Measurements from ENCODE around the gene ZCCHC24. TPM values are rescaled to one million over a fixed set of nuclear protein-coding genes. Genes with fewer than 3 reads are reported as not detected.

The ZCCHC24 gene
- total and polyA plus RNA-seq, 2 donors (not counting 3 experiments of a cell fraction or from before 2014, with no cell fraction given) = 5.2 to 8.4 TPM

- H3K4me2 ChIP-seq (ENCODE audit: insufficient read depth, low read length) = no peak overlapping the region
- POLR2A ChIA-PET = no interaction called here
- H3K36me3 ChIP-seq (ENCODE audit: control insufficient read depth in 2 of 2, extremely low read depth in 1 of 2, insufficient read depth in 2 of 2, low read length in 2 of 2) = no peaks in the 10 kb centered on the region
- CTCF ChIA-PET = interaction anchor here (1.2 kb wide), 1 partner anchor 37 kb away, joined by 3 read pairs; no protein-coding TSS in a partner anchor
- dilution Hi-C loops (cut with MboI; ENCODE audit: extremely low pct_ligation_motif_present, low sequenced_read_pairs) = no loop called here
- no peaks in the 10 kb centered on the region for H4K20me1 ChIP-seq (replicated peaks; ENCODE audit: control insufficient read depth, extremely low read depth, insufficient read depth, low read length)
- peaks cover 3% of the 10 kb centered on the region for H3K4me1 ChIP-seq (ENCODE audit: control insufficient read depth, extremely low read depth, insufficient read depth, low read length)
- no peaks in the 10 kb centered on the region for H3K9me1 ChIP-seq (replicated peaks; ENCODE audit: control insufficient read depth, extremely low read depth, insufficient read depth, low read length)
- DNase-seq (ENCODE audit: low read depth, low spot score) (no peak), FAIRE-seq (no peak)
- H3K9ac ChIP-seq (replicated peaks; ENCODE audit: extremely low read depth, insufficient read depth, low read length) = no peak overlapping the region
- TF ChIP-seq FOS (IDR thresholded peaks at IDR 0.05; ENCODE audit: borderline replicate concordance, insufficient read depth, low read length) = no peak
- no peak for TF ChIP-seq JUN (IDR thresholded peaks at IDR 0.05; ENCODE audit: borderline replicate concordance, insufficient read depth, insufficient read length, low read depth)
- no peak for TF ChIP-seq MYC (IDR thresholded peaks at IDR 0.05; ENCODE audit: low read depth, low read length)
- TF ChIP-seq EZH2 (IDR thresholded peaks at IDR 0.05; ENCODE audit: borderline replicate concordance, low read depth, low read length, severe bottlenecking) = no peak
- TF ChIP-seq, protein P1, sequence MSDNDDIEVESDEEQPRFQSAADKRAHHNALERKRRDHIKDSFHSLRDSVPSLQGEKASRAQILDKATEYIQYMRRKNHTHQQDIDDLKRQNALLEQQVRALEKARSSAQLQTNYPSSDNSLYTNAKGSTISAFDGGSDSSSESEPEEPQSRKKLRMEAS (IDR thresholded peaks at IDR 0.05; ENCODE audit: insufficient read depth, insufficient read length) = no peak
- no peak for TF ChIP-seq POLR2A (IDR thresholded peaks at IDR 0.05; ENCODE audit: low read depth, low read length)
- no peaks in the 10 kb centered on the region for H3K9me3 ChIP-seq (replicated peaks; ENCODE audit: control insufficient read depth, insufficient read depth, low read length)
- no peak overlapping the region for H3K27ac ChIP-seq (ENCODE audit: insufficient read depth, low read depth, low read length)
- H3K4me3 ChIP-seq (replicated peaks in 1 of 3; ENCODE audit: insufficient read depth in 1 of 3, low read depth in 1 of 3, low read length in 3 of 3) = no peak overlapping the region
- H2AFZ ChIP-seq (ENCODE audit: low read depth, low read length) = no peak overlapping the region
- no peaks in the 10 kb centered on the region for H3K79me2 ChIP-seq (ENCODE audit: control insufficient read depth, insufficient read depth, low read length)
- no TSS peak for BruUV-seq (replicated peaks)
- H3K27me3 ChIP-seq (ENCODE audit: control insufficient read depth in 2 of 2, insufficient read depth in 2 of 2, low read length in 2 of 2) = no peaks in the 10 kb centered on the region
- intact Hi-C loops (cut with micrococcal nuclease) = no loop called here
Measured at GRCh38 chr10:79430936-79431335, 14.5 kb downstream of the ZCCHC24 start.

DNA sequence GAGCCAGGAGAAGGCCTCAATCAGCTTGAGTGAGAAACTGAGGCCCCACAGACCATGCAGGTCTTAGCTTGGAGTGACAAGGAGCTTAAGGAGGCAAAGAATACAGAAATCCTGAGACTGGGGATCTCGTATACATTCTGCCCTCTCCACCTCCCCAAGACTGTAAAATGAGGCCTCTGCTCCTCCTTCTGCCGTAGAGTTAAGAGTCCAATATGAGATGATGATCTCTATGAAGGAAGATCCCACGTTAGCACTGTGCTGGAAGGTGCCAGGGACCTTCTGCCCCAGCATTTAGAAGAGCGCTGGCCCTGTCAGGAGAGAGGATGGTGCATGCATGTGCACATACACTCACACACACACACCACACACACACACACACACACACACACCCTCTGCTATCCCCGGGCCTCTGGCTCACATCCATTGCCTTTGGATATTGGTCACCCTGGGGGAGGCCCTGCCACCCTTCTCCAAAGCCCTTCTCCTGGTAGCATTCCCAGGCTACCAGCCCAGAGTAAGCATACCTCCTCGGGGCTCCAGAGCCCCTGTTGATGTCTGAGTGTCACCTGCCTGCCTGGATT lies 15.0 kb downstream of the ZCCHC24 start:
- no peaks in the 10 kb centered on the region for H4K20me1 ChIP-seq (replicated peaks; ENCODE audit: control insufficient read depth, extremely low read depth, insufficient read depth, low read length)
- no peak overlapping the region for H3K4me2 ChIP-seq (ENCODE audit: insufficient read depth, low read length)
- no peak overlapping the region for H3K27ac ChIP-seq (ENCODE audit: insufficient read depth, low read depth, low read length)
- no TSS peak for BruUV-seq (replicated peaks)
- FAIRE-seq = no peak
- peaks cover 3% of the 10 kb centered on the region for H3K4me1 ChIP-seq (ENCODE audit: control insufficient read depth, extremely low read depth, insufficient read depth, low read length)
- no peaks in the 10 kb centered on the region for H3K79me2 ChIP-seq (ENCODE audit: control insufficient read depth, insufficient read depth, low read length)
- no peak overlapping the region for H2AFZ ChIP-seq (ENCODE audit: low read depth, low read length)
- H3K36me3 ChIP-seq (ENCODE audit: control insufficient read depth in 2 of 2, extremely low read depth in 1 of 2, insufficient read depth in 2 of 2, low read length in 2 of 2) = no peaks in the 10 kb centered on the region
- H3K27me3 ChIP-seq (ENCODE audit: control insufficient read depth in 2 of 2, insufficient read depth in 2 of 2, low read length in 2 of 2) = no peaks in the 10 kb centered on the region
- CTCF ChIA-PET = interaction anchor here (0.9 to 1.2 kb wide), 2 partner anchors 37 to 56 kb away, joined by 3 read pairs; no protein-coding TSS in a partner anchor
- H3K9ac ChIP-seq (replicated peaks; ENCODE audit: extremely low read depth, insufficient read depth, low read length) = no peak overlapping the region
- TF ChIP-seq FOS (IDR thresholded peaks at IDR 0.05; ENCODE audit: borderline replicate concordance, insufficient read depth, low read length) (no peak), MYC (IDR thresholded peaks at IDR 0.05; ENCODE audit: low read depth, low read length) (no peak), CTCF (IDR thresholded peaks at IDR 0.05; ENCODE audit: extremely low read depth in 1 of 2, insufficient read depth in 1 of 2, low read depth in 1 of 2, low read length in 2 of 2) (no peak), EZH2 (IDR thresholded peaks at IDR 0.05; ENCODE audit: borderline replicate concordance, low read depth, low read length, severe bottlenecking) (no peak), JUN (IDR thresholded peaks at IDR 0.05; ENCODE audit: borderline replicate concordance, insufficient read depth, insufficient read length, low read depth) (no peak), POLR2A (IDR thresholded peaks at IDR 0.05; ENCODE audit: low read depth, low read length) (no peak), POLR2AphosphoS5 (IDR thresholded peaks at IDR 0.05; ENCODE audit: insufficient read depth, low read depth, low read length) (no peak), GATA2 (IDR thresholded peaks at IDR 0.05; ENCODE audit: insufficient read depth, insufficient read length, low read depth, low read length) (no peak)
- TF ChIP-seq, protein P1 (IDR thresholded peaks at IDR 0.05; ENCODE audit: insufficient read depth, insufficient read length) = no peak
- no peak overlapping the region for H3K4me3 ChIP-seq (replicated peaks in 1 of 3; ENCODE audit: insufficient read depth in 1 of 3, low read depth in 1 of 3, low read length in 3 of 3)
- H3K9me3 ChIP-seq (replicated peaks; ENCODE audit: control insufficient read depth, insufficient read depth, low read length) = no peaks in the 10 kb centered on the region
- DNase-seq (ENCODE audit: low read depth, low spot score) = no peak
- H3K9me1 ChIP-seq (replicated peaks; ENCODE audit: control insufficient read depth, extremely low read depth, insufficient read depth, low read length) = no peaks in the 10 kb centered on the region
- intact Hi-C loops (cut with micrococcal nuclease) = no loop called here
- dilution Hi-C loops (cut with MboI; ENCODE audit: extremely low pct_ligation_motif_present, low sequenced_read_pairs) = no loop called here
- POLR2A ChIA-PET = no interaction called here

Data from endothelial cell of umbilical vein (primary cell).